Stimulated activated CD4-positive, alpha-beta T cell treated with anti-CD3 and anti-CD28 coated beads, TNF-alpha, amount 100 ng/mL, for 1 hour (primary cell): ENCODE results near the gene SKIC2.
"Not testable (repeated sequence)": the region's sequence is repeated elsewhere in the genome, so short reads cannot be mapped to it uniquely, and the experiment has no call there.

ENCODE experiments used
- DNase-seq, 3 donors: peaks; one replicate each; pipeline ENCODE4 v3.0.0-alpha.2; 2020; ENCODE audit warnings: low read depth in 3 of 3, low spot score in 1 of 3

The SKIC2 gene

DNA sequence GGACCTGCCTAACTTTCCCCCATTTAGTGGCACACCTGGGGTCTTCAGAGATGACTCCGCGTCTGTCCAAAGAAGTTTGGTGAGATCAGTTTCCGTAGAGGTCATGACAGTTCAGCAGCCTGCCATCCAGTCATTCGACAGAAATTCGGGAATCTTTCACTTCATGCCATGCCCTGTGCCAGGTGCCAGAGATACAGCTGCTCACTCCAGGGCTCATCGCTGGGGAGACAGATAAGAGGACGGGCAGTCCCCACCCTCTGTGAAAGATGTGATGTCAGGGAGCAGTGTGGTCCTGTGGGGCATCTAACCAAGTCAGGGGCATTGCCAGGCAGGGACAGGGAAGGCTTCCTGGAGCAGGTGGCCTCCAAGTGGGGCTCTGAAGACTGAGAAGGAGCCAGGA is 44.3 kb downstream of the SKIC2 start:
- not testable (repeated sequence) for DNase-seq

DNA sequence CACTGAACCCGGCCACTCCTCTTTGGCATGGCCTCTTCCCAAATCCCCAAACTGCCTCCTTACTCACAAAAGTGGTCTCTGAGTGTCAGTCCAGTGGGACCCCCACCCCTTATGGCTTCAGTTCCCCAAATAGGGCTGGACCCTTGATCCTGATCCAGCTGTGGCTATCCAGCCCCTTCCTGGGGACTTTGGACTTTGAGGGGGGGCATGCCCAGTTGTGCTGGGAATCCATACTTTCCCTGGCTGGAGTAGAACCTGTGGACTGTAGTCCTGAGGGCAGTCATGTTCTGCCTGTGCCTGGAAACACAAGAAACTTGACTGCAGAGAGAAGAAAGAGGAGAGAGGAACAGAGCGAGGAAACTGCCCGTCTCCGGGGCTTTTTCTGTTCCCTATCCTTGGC is 45.4 kb downstream of the SKIC2 start:
- not testable (repeated sequence) for DNase-seq

- DNase-seq: not testable (repeated sequence)
Measured at GRCh38 chr6:32004864-32005537, 46.0 kb downstream of the SKIC2 start.

- not testable (repeated sequence) for DNase-seq
Measured at GRCh38 chr6:32005538-32005880, 46.5 kb downstream of the SKIC2 start.

- DNase-seq: not testable (repeated sequence)
Measured at GRCh38 chr6:32005991-32006529, 47.1 kb downstream of the SKIC2 start.

GRCh38 chr6:32007086-32007485 is 48.1 kb downstream of the SKIC2 start:
- not testable (repeated sequence) for DNase-seq

GRCh38 chr6:32008037-32008436 is 49.1 kb downstream of the SKIC2 start:
- not testable (repeated sequence) for DNase-seq

DNA sequence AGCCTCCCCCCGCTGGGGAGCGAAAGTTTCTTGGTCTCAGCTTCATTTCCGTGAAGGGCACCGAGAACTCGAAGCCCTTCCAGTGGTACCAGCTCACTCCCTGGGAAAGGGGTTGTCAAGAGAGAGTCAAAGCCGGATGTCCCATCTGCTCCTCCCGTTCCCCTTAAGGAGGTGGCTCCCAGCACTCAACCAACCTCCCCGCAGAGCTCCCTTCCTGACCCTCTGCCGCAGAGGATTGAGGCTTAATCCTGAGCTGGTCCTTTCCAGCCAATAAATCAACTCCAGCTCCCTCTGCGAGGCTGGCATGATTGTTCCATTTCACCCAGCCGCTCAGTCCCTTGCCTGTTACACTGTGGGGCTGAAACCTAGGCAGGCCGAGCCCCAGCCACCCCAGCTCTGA is 49.6 kb downstream of the SKIC2 start:
- not testable (repeated sequence) for DNase-seq

GRCh38 chr6:32009537-32009936 is 50.6 kb downstream of the SKIC2 start:
- not testable (repeated sequence) for DNase-seq

GRCh38 chr6:32010856-32011530 is 52.0 kb downstream of the SKIC2 start:
- not testable (repeated sequence) for DNase-seq

GRCh38 chr6:32012941-32013617 is 54.1 kb downstream of the SKIC2 start:
- not testable (repeated sequence) for DNase-seq

DNA sequence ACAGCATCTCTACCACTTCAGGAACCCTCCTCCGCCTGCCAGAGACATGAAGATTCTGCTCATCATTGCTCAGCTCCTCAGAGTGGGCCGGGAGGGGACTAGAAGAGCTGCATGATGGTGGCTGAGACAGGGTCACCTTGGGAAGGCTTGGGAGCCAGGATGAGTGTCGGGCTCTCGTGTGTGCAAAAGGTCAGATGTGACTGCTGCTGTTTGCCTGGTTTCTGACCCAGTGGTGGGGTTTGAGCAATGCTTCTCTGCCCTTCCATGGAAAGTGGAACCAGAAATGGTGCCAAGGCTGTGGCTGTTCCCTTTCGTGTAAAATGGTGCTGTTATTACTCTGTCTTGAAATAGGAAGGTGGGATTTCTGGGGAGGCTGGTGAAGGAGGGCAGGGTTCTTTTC is 54.8 kb downstream of the SKIC2 start:
- not testable (repeated sequence) for DNase-seq

DNA sequence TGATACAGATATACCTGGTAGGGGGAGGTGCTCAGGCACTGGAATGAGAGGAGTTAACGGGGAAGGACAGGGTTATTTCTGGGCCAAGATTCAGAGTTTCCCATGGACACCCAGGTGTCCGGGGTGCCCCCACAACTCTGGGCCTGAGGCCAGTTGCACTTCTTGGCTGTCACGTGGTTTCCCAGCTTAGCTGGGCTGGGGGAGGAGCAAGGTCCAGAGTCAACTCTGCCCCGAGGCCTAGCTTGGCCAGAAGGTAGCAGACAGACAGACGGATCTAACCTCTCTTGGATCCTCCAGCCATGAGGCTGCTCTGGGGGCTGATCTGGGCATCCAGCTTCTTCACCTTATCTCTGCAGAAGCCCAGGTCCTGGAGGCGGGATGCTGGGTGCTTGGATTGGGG is 55.6 kb downstream of the SKIC2 start, which contains the start of gene C4B:
C4B (plus strand) TSS at position 249 of the 400 bp plus-strand sequence; CDS start at position 300, 51 bp downstream.
- DNase-seq: not testable (repeated sequence)
